ENCODE data around the gene SAE1.

The SAE1 gene

GRCh38 chr19:47187797-47188196 lies 57.2 kb downstream of the SAE1 start:
- Histone ChIP-seq H3K79me2 (ENCODE audit: insufficient read depth, low read length) (peaks cover 68% of the 10 kb centered on the region), H3K4me1 (ENCODE audit: insufficient read depth, low read length) (no peaks in the 10 kb centered on the region), H3K27me3 (ENCODE audit: insufficient read depth, low read length, poor library complexity) (no peaks in the 10 kb centered on the region), H4K20me1 (ENCODE audit: insufficient read depth, low read length) (peaks cover 32% of the 10 kb centered on the region), H3K4me3 (ENCODE audit: low read depth in 1 of 2, low read length in 2 of 2) (no peak overlapping the region), H3K4me2 (ENCODE audit: insufficient read depth, low read length) (no peak overlapping the region), H3K36me3 (ENCODE audit: insufficient read depth, low read length) (peaks cover 88% of the 10 kb centered on the region), H3K9me3 (ENCODE audit: insufficient read depth, low read length, severe bottlenecking) (no peaks in the 10 kb centered on the region), H3K9ac (ENCODE audit: low read depth, low read length) (no peak overlapping the region), H3K27ac (ENCODE audit: low read length) (no peak overlapping the region), H2AFZ (ENCODE audit: low read depth, low read length) (no peak overlapping the region)
- ATAC-seq (ENCODE audit: insufficient read depth, low read depth) (no peak), DNase-seq (no peak)
- no peak for TF ChIP-seq EZH2 (IDR thresholded peaks at IDR 0.05; ENCODE audit: borderline replicate concordance, low read depth, low read length, severe bottlenecking)
- TF ChIP-seq CTCF (IDR thresholded peaks at IDR 0.05; ENCODE audit: borderline replicate concordance, extremely low read depth, low read length, poor library complexity, severe bottlenecking), result no peak

- DNase-seq (no peak), ATAC-seq (ENCODE audit: insufficient read depth, low read depth) (no peak)
- TF ChIP-seq EZH2 (IDR thresholded peaks at IDR 0.05; ENCODE audit: borderline replicate concordance, low read depth, low read length, severe bottlenecking) (no peak), CTCF (IDR thresholded peaks at IDR 0.05; ENCODE audit: borderline replicate concordance, extremely low read depth, low read length, poor library complexity, severe bottlenecking) (no peak)
- Histone ChIP-seq H2AFZ (ENCODE audit: low read depth, low read length) (no peak overlapping the region), H3K9ac (ENCODE audit: low read depth, low read length) (no peak overlapping the region), H3K9me3 (ENCODE audit: insufficient read depth, low read length, severe bottlenecking) (no peaks in the 10 kb centered on the region), H3K4me1 (ENCODE audit: insufficient read depth, low read length) (no peaks in the 10 kb centered on the region), H3K4me2 (ENCODE audit: insufficient read depth, low read length) (no peak overlapping the region), H3K4me3 (ENCODE audit: low read depth in 1 of 2, low read length in 2 of 2) (no peak overlapping the region), H3K36me3 (ENCODE audit: insufficient read depth, low read length) (peaks cover 81% of the 10 kb centered on the region), H3K79me2 (ENCODE audit: insufficient read depth, low read length) (peaks cover 63% of the 10 kb centered on the region), H3K27ac (ENCODE audit: low read length) (peak overlapping the region; percentile 50; the same call in 1 of the 2 replicates), H3K27me3 (ENCODE audit: insufficient read depth, low read length, poor library complexity) (no peaks in the 10 kb centered on the region), H4K20me1 (ENCODE audit: insufficient read depth, low read length) (peaks cover 29% of the 10 kb centered on the region)
Observed at GRCh38 chr19:47188507-47189033, 57.9 kb downstream of the SAE1 start.

- H3K36me3 ChIP-seq (ENCODE audit: insufficient read depth, low read length), result peaks cover 81% of the 10 kb centered on the region
- no peak overlapping the region for H3K4me3 ChIP-seq (ENCODE audit: low read depth in 1 of 2, low read length in 2 of 2)
- H3K27me3 ChIP-seq (ENCODE audit: insufficient read depth, low read length, poor library complexity), result no peaks in the 10 kb centered on the region
- no peak overlapping the region for H3K9ac ChIP-seq (ENCODE audit: low read depth, low read length)
- DNase-seq (no peak), ATAC-seq (ENCODE audit: insufficient read depth, low read depth) (no peak)
- H2AFZ ChIP-seq (ENCODE audit: low read depth, low read length), result no peak overlapping the region
- H3K9me3 ChIP-seq (ENCODE audit: insufficient read depth, low read length, severe bottlenecking), result no peaks in the 10 kb centered on the region
- no peak for TF ChIP-seq EZH2 (IDR thresholded peaks at IDR 0.05; ENCODE audit: borderline replicate concordance, low read depth, low read length, severe bottlenecking)
- no peak for TF ChIP-seq CTCF (IDR thresholded peaks at IDR 0.05; ENCODE audit: borderline replicate concordance, extremely low read depth, low read length, poor library complexity, severe bottlenecking)
- H3K27ac ChIP-seq (ENCODE audit: low read length), result 0 out of 2 replicates have a peak overlapping the region, but pooled peaks have one; percentile 19
- H3K4me2 ChIP-seq (ENCODE audit: insufficient read depth, low read length), result no peak overlapping the region
- H4K20me1 ChIP-seq (ENCODE audit: insufficient read depth, low read length), result peaks cover 31% of the 10 kb centered on the region
- H3K79me2 ChIP-seq (ENCODE audit: insufficient read depth, low read length), result peaks cover 57% of the 10 kb centered on the region
- no peaks in the 10 kb centered on the region for H3K4me1 ChIP-seq (ENCODE audit: insufficient read depth, low read length)
Observed at GRCh38 chr19:47190167-47190727, 59.6 kb downstream of the SAE1 start.

All from DND-41 (cell line).